Fibroblast of skin of abdomen (primary cell): Measurements from ENCODE around the gene JARID2.

Experiments
- DNase-seq: peaks from one replicate; pipeline ENCODE4 v3.0.0-alpha.2; 2013

JARID2 gene

GRCh38 chr6:15382712-15383111, 136.8 kb downstream of the JARID2 start:
- no peak for DNase-seq

- DNase-seq, result no peak
Measured at GRCh38 chr6:15384901-15385300, 139.0 kb downstream of the JARID2 start.

GRCh38 chr6:15385521-15385920, 139.7 kb downstream of the JARID2 start:
- DNase-seq, result no peak

- no peak for DNase-seq
Measured at GRCh38 chr6:15386110-15386755, 140.4 kb downstream of the JARID2 start.

- no peak for DNase-seq
Measured at GRCh38 chr6:15386756-15387112, 140.9 kb downstream of the JARID2 start.

- peak; percentile 79 for DNase-seq
Measured at GRCh38 chr6:15387118-15387517, 141.2 kb downstream of the JARID2 start.

GRCh38 chr6:15389084-15389764, 143.4 kb downstream of the JARID2 start:
- DNase-seq, result no peak

GRCh38 chr6:15389765-15390723, 144.2 kb downstream of the JARID2 start:
- DNase-seq, result peak; percentile 61

GRCh38 chr6:15391500-15391899, 145.6 kb downstream of the JARID2 start:
- no peak for DNase-seq

GRCh38 chr6:15392182-15392581, 146.3 kb downstream of the JARID2 start:
- no peak for DNase-seq

GRCh38 chr6:15393605-15394004, 147.7 kb downstream of the JARID2 start:
- no peak for DNase-seq

GRCh38 chr6:15395087-15395486, 149.2 kb downstream of the JARID2 start:
- DNase-seq, result no peak

- no peak for DNase-seq
Measured at GRCh38 chr6:15396808-15397207, 150.9 kb downstream of the JARID2 start.

- DNase-seq, result no peak
Measured at GRCh38 chr6:15398633-15399275, 152.9 kb downstream of the JARID2 start.

- DNase-seq, result peak; percentile 72
Measured at GRCh38 chr6:15399641-15400470, 154.0 kb downstream of the JARID2 start.

- DNase-seq, result peak; percentile 21
Measured at GRCh38 chr6:15400572-15401004, 154.7 kb downstream of the JARID2 start.

GRCh38 chr6:15401120-15401519, 155.3 kb downstream of the JARID2 start:
- no peak for DNase-seq

- DNase-seq, result peak; percentile 29
Measured at GRCh38 chr6:15401769-15402250, 155.9 kb downstream of the JARID2 start.

GRCh38 chr6:15402406-15403045, 156.7 kb downstream of the JARID2 start:
- DNase-seq, result no peak

- DNase-seq, result no peak
Measured at GRCh38 chr6:15403094-15403755, 157.4 kb downstream of the JARID2 start.

GRCh38 chr6:15404685-15404980, 158.8 kb downstream of the JARID2 start:
- no peak for DNase-seq
